NOMO-1 (cell line): ENCODE results near the gene GOLGA8A.
"Not testable (repeated sequence)": the region's sequence is repeated elsewhere in the genome, so short reads cannot be mapped to it uniquely, and the experiment has no call there.

Source experiments
- DNase-seq, 2 experiments: peaks; one replicate each; lab custom pipeline; 2025; ENCODE audit not compliant: unreplicated experiment in 2 of 2; lab: John Stamatoyannopoulos, UW

Gene GOLGA8A

DNA sequence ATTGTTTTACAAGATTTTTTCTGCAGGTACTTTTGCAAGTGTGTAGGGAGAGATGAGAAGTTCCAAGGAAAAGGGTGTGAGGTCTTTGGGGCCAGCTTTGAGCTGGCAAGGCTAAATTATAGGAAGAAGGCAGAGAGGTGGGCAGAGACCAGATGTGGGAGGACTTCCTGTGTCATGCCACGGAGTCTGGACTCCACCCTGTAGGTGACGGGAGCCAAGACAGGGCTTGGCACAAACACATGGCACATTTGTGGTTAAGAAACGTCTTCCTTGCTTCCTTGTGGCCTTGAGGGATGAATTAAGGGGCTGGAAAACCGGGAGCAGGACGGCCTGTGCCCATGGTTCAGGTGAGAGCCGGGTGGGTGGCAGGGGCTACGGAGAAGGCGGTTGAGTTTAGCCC lies 19.2 kb downstream of the GOLGA8A start:
- not testable (repeated sequence) for DNase-seq

GRCh38 chr15:34409511-34409910 lies 28.1 kb downstream of the GOLGA8A start:
- not testable (repeated sequence) for DNase-seq

DNA sequence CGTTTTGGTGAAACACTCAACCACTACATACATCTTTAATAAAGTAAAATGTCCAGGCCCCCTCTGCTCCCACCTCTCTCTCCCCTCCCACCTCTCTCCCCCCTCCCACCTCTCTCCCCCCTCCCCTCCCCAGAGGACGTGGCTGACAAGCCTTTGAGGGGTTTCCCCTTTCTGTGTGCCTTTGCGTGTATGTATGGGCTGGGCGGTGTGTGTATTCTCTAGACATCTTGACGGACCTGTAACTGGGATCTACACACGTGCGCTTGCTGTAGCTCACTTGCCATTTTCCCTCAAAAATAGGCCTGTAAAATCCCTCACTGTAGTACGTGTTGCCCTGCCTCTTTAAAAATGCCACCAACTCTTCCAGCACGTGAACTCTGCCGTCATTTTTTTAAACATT lies 28.6 kb downstream of the GOLGA8A start:
- not testable (repeated sequence) for DNase-seq

DNA sequence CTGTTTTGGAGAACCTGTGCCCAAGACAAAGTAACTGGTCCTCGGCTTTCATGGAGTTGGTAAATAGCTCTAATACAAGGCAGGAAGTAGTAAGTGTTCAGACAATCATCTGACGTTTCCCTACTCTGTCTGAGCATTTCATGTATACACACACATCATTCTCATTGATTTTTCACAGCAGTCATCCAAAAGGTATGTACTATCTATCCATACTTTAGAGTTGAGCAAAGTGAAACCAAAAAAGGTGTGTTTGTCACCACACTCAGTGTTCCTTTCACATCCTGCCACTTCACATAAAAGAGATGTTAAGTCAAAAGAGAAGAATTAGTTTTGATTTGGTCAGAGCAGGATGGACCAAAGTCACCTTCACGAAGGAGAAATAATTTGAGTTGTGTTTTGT lies 33.7 kb downstream of the GOLGA8A start:
- DNase-seq = not testable (repeated sequence)

DNA sequence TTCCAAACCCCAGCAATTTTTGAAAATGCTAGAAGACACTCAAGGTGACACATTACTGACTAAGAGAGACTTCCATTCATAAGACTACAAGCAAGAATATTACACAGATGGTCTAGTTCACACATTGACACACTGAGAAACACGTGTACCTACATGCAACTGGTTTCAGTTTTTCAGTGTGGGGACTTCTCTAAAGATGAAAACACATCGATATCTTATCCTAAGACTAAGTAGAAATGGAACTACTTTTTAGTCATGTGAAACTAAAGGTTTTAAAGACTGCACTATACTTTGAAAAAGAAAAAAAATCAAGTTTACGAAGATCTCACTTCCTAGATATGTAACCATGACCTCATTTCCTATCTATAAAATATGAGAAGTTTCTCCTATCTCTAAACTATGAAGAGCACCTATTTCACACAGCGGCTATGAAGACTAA lies 34.4 kb downstream of the GOLGA8A start:
- DNase-seq = not testable (repeated sequence)

- DNase-seq = not testable (repeated sequence)
Observed at GRCh38 chr15:34397637-34398259, 39.9 kb downstream of the GOLGA8A start.

DNA sequence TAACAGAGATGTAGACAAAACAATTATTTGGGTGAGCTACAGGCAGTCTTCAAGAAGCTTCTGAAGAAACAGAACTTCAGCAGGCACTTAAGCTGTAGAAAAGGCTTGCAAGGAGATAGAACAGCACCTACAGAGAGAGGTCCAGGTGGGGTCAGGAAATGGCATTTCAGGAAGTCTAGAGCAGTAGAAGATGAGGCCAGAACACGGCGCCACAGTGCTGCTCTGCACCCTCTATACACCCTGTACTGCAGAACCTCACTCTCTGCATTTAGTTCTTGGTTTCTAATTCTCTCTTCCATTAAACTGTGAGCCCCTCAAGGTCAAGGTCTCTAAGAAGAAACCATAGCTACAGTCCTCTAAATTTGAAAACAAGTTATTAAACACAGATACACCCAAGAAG lies 44.6 kb downstream of the GOLGA8A start:
- DNase-seq = not testable (repeated sequence)

DNA sequence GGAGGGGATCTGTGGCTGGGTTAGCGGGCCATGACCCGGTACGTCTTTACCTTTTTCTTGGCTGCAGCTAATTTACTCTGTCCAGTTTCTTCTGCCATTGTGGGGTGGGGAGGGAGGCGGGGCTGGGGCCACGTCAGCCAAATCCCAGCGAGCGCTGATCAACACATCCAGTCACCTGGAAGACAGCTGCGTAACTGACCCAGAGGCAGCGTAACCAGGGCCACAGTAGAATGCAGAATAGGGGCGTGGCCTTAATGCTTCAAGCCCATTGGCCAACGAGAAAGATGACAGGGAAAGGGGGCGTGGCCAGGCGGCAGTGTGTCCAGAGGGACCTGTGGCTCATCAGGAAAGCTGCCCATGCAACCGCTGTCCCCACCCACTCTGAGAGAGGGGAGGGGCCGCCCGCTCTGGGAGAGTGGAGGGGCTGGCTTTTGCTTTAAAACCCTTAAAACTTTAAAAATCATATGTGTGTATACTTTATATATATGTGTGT lies 48.0 kb downstream of the GOLGA8A start:
- DNase-seq = not testable (repeated sequence)
